ENCODE results near the gene DAPK1. TPM values are rescaled to one million over a fixed set of nuclear protein-coding genes. Genes with fewer than 3 reads are reported as not detected.

The DAPK1 gene
- polyA plus RNA-seq, 1 of the 3 experiments (the other 2 are of a cell fraction) = 0.61 TPM

- Histone ChIP-seq H3K9me2 (no peaks in the 10 kb centered on the region), H3K27me3 (ENCODE audit: insufficient read depth) (no peaks in the 10 kb centered on the region), H3K9ac (no peak overlapping the region), H3K4me3 (ENCODE audit: low read depth in 2 of 2, low read length in 1 of 2) (no peak overlapping the region), H4K20me1 (ENCODE audit: insufficient read depth) (no peaks in the 10 kb centered on the region), H3K4me1 (ENCODE audit: control insufficient read depth in 1 of 2, insufficient read depth in 2 of 2, low read depth in 1 of 2, low read length in 1 of 2) (peaks cover 3 to 22% of the 10 kb centered on the region in 2 experiments; a peak in 2 of 4 replicates), H3K9me3 (no peaks in the 10 kb centered on the region), H3K4me2 (no peak overlapping the region), H3K36me3 (replicated peaks in 1 of 2; ENCODE audit: control insufficient read depth in 1 of 2, insufficient read depth in 2 of 2, low read length in 1 of 2) (no peaks in the 10 kb centered on the region), H3K27ac (ENCODE audit: low read depth in 2 of 2, low read length in 1 of 2) (no peak overlapping the region), H2AFZ (ENCODE audit: low read depth) (no peak overlapping the region), H3F3A (replicated peaks; ENCODE audit: insufficient read depth) (no peaks in the 10 kb centered on the region), H3K79me2 (ENCODE audit: insufficient read depth) (no peaks in the 10 kb centered on the region)
- DNase-seq = no peak
- CTCF ChIA-PET = no interaction called here
- POLR2A ChIA-PET = no interaction called here
- TF ChIP-seq EZH2phosphoT487 (IDR thresholded peaks at IDR 0.05; ENCODE audit: borderline replicate concordance, low read depth) (no peak), NFIC (IDR thresholded peaks at IDR 0.05; ENCODE audit: borderline replicate concordance) (no peak), FOXM1 (IDR thresholded peaks at IDR 0.05; ENCODE audit: low read depth) (no peak), RAD21 (IDR thresholded peaks at IDR 0.05; ENCODE audit: low read length) (no peak), POLR2AphosphoS5 (IDR thresholded peaks at IDR 0.05; ENCODE audit: low read depth, low read length) (no peak), RXRA (IDR thresholded peaks at IDR 0.05; ENCODE audit: borderline replicate concordance, low read depth) (no peak)
- TF ChIP-seq, protein P1, sequence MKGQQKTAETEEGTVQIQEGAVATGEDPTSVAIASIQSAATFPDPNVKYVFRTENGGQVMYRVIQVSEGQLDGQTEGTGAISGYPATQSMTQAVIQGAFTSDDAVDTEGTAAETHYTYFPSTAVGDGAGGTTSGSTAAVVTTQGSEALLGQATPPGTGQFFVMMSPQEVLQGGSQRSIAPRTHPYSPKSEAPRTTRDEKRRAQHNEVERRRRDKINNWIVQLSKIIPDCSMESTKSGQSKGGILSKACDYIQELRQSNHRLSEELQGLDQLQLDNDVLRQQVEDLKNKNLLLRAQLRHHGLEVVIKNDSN (IDR thresholded peaks at IDR 0.05; ENCODE audit: borderline replicate concordance, low read depth) = no peak
Observed at GRCh38 chr9:87594662-87595061, 97.0 kb downstream of the DAPK1 start.

DNA sequence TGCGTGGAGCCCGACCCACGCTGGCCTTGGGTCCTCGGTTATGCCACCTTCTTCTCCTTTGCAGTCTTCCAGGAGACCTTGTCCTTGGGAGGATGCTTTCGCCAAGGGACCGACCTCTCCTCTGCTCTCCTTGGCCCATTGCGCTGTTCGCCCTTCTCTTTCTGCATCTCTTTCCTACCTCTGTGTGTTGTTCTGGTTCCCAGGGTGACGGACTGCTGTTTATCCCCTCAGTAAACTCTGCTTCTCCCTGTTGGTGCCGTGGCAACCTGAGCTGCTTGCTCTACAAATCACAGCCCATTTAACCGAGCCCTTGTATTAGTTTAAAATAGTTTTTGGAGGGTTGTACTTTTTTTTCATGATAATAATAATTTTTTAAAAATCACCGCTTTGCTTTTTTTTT is 97.9 kb downstream of the DAPK1 start:
- ChIA-PET CTCF (interaction anchor here (1.7 kb wide), 1 partner anchor 11 kb away, joined by 5 read pairs; no protein-coding TSS in a partner anchor), POLR2A (no interaction called here)
- WGBS (ENCODE audit: low lambda C conversion rate) = 78% methylated on average over 12 of the region's 12 CpGs
- no peak overlapping the region for H2AFZ ChIP-seq (ENCODE audit: low read depth)
- no peak overlapping the region for H3K4me3 ChIP-seq (ENCODE audit: low read depth in 2 of 2, low read length in 1 of 2)
- no peaks in the 10 kb centered on the region for H4K20me1 ChIP-seq (ENCODE audit: insufficient read depth)
- no peaks in the 10 kb centered on the region for H3K27me3 ChIP-seq (ENCODE audit: insufficient read depth)
- peaks cover 6 to 22% of the 10 kb centered on the region in 2 experiments; a peak in 2 of 4 replicates for H3K4me1 ChIP-seq (ENCODE audit: control insufficient read depth in 1 of 2, insufficient read depth in 2 of 2, low read depth in 1 of 2, low read length in 1 of 2)
- no peaks in the 10 kb centered on the region for H3K9me3 ChIP-seq
- no peaks in the 10 kb centered on the region for H3F3A ChIP-seq (replicated peaks; ENCODE audit: insufficient read depth)
- no peak overlapping the region for H3K27ac ChIP-seq (ENCODE audit: low read depth in 2 of 2, low read length in 1 of 2)
- H3K9ac ChIP-seq = no peak overlapping the region
- H3K36me3 ChIP-seq (replicated peaks in 1 of 2; ENCODE audit: control insufficient read depth in 1 of 2, insufficient read depth in 2 of 2, low read length in 1 of 2) = no peaks in the 10 kb centered on the region
- no peaks in the 10 kb centered on the region for H3K79me2 ChIP-seq (ENCODE audit: insufficient read depth)
- no peak for DNase-seq
- no peaks in the 10 kb centered on the region for H3K9me2 ChIP-seq
- H3K4me2 ChIP-seq = no peak overlapping the region
- TF ChIP-seq RFX5 (IDR thresholded peaks at IDR 0.05; ENCODE audit: low read length) = no peak
- TF ChIP-seq GABPA (IDR thresholded peaks at IDR 0.05; ENCODE audit: low read depth) = no peak
- TF ChIP-seq CTCF (IDR thresholded peaks at IDR 0.05) = no peak
- no peak for TF ChIP-seq PBX3 (IDR thresholded peaks at IDR 0.05)
- no peak for TF ChIP-seq NRF1 (IDR thresholded peaks at IDR 0.05; ENCODE audit: low read depth, low read length)
- TF ChIP-seq SIN3A (IDR thresholded peaks at IDR 0.05; ENCODE audit: borderline replicate concordance, low read depth, low read length) = no peak
- TF ChIP-seq RCOR1 (IDR thresholded peaks at IDR 0.05; ENCODE audit: low read length) = no peak

Data from SK-N-SH (cell line).